GM10266 (cell line): ENCODE data around the gene TUBB3.
"Not testable (repeated sequence)": the region's sequence is repeated elsewhere in the genome, so short reads cannot be mapped to it uniquely, and the experiment has no call there.

Source experiments
- DNase-seq: peaks from one replicate; pipeline ENCODE4 v3.0.0; 2012; ENCODE audit errors: extremely low spot score
- CTCF ChIP-seq: IDR thresholded peaks from 2 replicates; pipeline ENCODE4 v1.5.1; 2012; ENCODE audit warnings: mild to moderate bottlenecking, low read depth; ENCODE audit not compliant: control insufficient read depth, insufficient read depth; ENCODE audit errors: missing control alignments

Gene TUBB3

DNA sequence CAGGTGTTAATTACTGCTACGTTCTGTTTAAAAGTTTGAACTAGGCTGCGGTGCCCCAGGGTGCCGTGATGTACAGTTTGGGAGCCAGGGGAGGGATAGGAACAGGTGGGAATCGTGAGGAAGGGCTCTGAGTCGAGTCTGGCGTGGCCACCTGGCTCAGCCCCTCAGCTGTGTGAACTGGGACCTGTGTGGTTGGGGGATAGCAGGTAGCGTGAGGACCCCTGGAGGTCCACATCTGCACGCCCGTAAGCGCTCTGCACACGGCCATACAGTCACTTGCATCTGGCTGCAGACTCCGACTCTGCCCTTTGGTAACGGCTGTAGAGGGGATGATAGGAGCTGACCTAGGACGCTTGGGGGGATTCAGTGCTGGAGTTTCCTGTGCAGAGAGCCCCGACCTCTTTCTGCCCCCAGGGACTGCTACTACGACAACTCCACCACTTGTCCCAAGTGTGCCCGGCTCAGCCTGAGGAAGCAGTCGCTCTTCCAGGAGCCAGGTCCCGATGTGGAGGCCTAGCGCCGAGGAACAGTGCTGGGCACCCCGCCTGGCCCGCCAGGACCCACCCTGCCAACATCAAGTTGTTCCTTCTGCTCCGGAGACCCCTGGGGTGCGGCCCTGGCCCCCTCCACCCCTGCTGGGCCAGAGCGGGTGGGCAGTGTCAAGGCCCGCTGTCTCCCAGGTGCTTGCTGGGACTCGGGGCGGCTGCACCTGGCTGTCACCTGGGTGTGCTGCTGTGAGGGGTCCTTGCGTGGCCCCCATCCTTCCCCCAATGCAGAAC is 42.5 kb downstream of the TUBB3 start:
- no peak for DNase-seq
- TF ChIP-seq CTCF, result no peak

GRCh38 chr16:89966756-89967155 is 43.6 kb downstream of the TUBB3 start:
- no peak for DNase-seq

DNA sequence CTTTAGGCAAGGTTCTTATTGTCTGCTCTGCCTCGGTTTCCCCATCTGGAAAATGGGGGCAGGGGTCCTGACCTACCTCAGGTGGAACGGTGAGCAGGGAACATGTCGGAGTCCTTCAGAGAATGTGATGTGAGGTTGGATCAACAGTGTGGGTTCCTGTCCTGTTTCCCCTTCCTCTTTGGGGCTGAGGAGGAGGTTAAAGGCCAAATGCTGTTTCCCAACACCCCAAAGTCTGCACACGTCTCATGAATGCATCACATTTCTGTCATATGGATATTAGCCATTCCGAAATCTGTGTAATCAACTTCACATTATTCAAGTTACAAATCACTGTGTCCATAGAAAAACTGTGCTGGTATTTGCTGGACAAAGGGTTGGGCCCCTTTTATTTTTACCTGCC is 44.3 kb downstream of the TUBB3 start:
- DNase-seq, result not testable (repeated sequence)

More at GRCh38 chr16:89966756-89967155, 43.6 kb downstream of the TUBB3 start:
- TF ChIP-seq CTCF, result no peak

DNA sequence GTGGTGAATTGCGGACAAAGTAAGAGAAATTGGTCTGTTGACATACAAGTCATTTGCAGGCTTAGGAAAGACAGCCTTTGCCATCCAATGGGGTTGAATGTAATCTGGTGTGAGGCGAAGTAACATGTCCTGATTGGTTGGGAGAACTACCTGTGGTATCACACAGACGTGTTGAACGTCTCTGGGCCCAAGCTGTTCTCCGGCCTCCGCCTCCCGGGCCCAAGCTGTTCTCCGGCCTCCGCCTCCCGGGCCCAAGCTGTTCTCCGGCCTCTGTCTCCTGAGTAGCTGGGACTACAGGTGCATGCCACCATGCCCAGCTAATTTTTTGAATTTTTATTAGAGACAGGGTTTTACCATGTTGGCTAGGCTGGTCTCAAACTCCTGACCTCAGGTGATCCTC is 44.9 kb downstream of the TUBB3 start:
- DNase-seq, result not testable (repeated sequence)

GRCh38 chr16:89969741-89970410 is 46.7 kb downstream of the TUBB3 start:
- no peak for DNase-seq
- TF ChIP-seq CTCF, result no peak

DNA sequence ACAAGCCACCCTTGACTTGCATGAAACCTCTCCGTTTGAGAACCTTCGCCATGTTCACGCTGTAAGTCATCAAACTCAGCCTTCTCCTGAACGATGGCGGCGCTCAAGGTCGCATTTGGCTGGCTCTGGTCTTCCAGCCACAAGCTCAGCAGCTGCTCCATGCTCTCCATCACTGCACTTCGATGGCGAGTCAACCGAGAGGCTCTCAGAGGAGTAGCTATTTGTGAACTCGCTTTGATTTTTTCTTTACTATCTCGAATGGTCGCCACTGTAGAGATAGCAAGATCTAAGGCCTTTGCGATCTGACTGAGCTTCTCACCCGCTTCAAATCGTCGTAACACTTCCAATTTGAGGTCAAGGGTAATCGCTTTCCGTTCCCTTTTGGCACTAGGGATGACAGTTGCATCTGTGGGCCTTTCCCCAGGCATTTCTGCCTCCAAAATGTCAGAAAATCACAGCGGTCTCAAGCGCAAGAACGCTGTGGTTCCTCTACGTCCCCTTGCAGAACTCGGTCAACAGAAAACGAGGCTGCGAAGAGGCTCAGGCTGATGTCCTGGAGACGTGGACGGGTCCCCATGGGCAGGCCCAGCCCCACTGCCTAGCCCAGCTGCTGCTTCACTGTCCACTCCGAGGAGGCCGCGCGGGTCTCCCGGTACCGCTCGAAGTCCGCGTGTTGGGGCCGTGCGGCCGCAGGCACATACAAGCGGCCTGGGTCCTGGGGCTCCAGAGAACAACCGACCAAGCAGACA is 48.5 kb downstream of the TUBB3 start:
- DNase-seq, result no peak
- no peak for TF ChIP-seq CTCF

- peak; percentile 100 for DNase-seq
These were observed 49.4 kb downstream of the TUBB3 start for GRCh38 chr16:89972244-89973234.

More at GRCh38 chr16:89972244-89973234, 49.4 kb downstream of the TUBB3 start:
- peak; percentile 29 for TF ChIP-seq CTCF
